Activated CD4-positive, alpha-beta T cell treated with anti-CD3 and anti-CD28 coated beads, Interleukin-2, amount 50 U/mL, for 1 hour (primary cell): ENCODE results near the gene ITGA2.
"Not testable (repeated sequence)": the region's sequence is repeated elsewhere in the genome, so short reads cannot be mapped to it uniquely, and the experiment has no call there.

Experiments used
- DNase-seq: peaks from one replicate; pipeline ENCODE4 v3.0.0-alpha.2; 2020

Gene ITGA2

DNA sequence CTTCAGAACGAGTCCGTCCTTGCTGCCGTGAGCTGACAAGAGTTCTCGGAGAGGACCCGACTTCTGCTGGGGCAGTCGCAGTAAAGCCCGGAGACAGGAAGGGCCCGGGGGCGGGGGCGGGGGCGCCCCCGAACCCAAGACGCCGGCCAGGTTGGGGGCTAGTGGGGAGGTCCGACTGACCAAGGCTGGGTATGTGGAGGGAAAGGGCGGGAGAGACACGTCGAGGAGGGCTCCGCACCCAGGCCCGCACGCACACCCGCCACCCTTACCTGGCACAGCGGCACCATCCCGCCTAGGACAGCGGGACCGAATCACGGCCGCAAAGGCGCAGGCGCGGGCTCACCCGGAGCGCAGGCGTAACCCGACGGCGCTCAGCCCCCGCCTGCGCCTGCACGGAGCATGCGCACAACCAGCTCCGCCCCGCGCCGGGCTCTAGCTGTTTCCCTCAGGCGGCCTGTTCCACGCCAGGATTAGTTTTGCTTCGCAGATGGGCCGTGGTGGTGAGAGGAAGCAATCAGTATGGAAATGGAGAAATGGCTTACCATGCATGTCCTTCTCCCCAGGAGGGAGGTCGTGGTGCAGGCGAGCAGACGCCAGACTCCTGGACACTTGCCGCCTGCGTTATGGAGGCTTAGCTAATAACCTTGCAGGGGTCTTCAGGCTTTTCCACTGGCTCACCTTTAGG lies 120.4 kb downstream of the ITGA2 start, which contains the start of gene MOCS2:
Gene MOCS2, minus strand, starts transcription at position 315 of the 685 bp plus-strand sequence. CDS start 2,583 bp downstream, outside the sequence.
- peak; percentile 87 for DNase-seq

DNA sequence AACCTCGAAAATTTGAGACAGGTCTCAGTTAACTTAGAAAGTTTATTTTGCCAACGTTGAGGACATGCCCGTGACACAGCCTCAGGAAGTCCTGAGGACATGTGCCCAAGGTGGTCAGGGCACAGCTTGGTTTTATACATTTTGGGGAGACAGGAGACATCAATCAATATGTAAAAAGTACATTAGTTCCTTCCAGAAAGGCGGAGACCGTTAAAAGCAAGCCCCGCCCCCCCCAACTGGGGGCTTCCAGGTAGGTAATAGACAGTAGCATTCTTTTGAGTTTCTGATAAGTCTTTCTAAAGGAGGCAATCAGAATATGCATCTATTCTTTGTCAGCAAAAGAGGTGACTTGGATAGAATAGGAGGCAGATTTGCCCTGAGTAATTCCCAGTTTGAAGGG lies 121.0 kb downstream of the ITGA2 start:
- no peak for DNase-seq

DNA sequence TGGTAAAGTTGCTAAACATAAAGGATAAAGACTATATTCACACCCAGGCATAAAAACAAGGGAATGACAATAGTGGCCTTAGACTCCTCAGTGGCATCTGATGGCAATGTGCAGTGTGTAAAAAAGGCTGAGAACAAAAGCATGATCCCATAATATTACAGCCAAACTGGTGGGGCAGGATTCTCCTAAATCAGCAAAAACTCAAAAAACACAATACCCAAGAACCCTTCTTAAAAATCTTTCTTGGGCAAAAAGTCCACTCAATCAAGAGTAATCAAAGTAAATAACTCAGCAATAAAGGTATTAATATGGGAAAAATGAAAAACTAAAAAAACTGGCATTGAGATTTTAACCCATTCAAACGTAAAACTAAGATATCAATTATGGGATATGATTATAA lies 122.0 kb downstream of the ITGA2 start:
- DNase-seq, result no peak

GRCh38 chr5:53112307-53112706 lies 123.2 kb downstream of the ITGA2 start:
- DNase-seq, result not testable (repeated sequence)

GRCh38 chr5:53112909-53113308 lies 123.8 kb downstream of the ITGA2 start:
- no peak for DNase-seq

GRCh38 chr5:53113947-53114346 lies 124.8 kb downstream of the ITGA2 start:
- no peak for DNase-seq

GRCh38 chr5:53114988-53115387 lies 125.8 kb downstream of the ITGA2 start:
- no peak for DNase-seq

DNA sequence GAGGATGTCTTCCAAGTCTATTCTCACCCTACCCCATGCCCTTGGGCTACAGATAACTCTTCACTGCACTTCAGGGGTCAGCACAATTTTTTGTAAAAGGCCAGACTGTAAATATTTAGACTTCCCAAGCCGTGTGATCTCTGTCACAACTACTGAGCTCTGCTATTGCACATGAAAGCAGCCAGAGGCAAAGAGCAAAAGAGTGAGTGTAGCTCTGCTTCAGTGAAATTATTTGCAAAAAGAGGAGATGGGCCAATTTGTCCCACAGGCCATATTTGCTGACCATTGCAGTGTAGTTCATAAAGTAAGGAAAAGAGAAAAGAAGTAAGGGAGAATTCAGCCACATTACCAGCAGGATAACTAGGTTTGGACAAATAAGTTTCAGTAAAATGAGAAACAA lies 127.4 kb downstream of the ITGA2 start:
- DNase-seq, result no peak

- DNase-seq, result no peak
Measured at GRCh38 chr5:53118879-53119278, 129.7 kb downstream of the ITGA2 start.

GRCh38 chr5:53120165-53120564 lies 131.0 kb downstream of the ITGA2 start:
- no peak for DNase-seq

GRCh38 chr5:53123702-53124101 lies 134.6 kb downstream of the ITGA2 start:
- DNase-seq, result no peak

- no peak for DNase-seq
Measured at GRCh38 chr5:53126521-53126920, 137.4 kb downstream of the ITGA2 start.

- DNase-seq, result no peak
Measured at GRCh38 chr5:53127107-53127506, 138.0 kb downstream of the ITGA2 start.

DNA sequence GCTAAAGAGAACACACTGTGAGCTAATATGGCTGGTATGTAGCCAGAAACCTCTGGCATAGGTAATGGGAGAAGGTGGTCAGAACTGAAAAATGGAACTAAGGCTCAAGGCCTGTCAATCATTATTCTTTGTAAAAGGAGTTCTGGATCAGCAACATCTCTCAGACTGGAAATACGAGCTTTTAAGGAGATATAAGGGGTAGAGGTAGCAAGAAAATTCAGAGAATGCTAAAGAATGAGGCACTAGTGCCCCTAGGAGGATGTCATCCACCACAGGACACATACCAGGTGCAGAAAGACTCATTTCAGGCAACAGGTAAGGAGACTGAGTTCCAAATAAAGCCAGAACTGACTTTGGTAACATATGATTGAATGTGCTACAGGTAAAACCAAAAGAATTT lies 139.3 kb downstream of the ITGA2 start:
- DNase-seq, result no peak

GRCh38 chr5:53130266-53130665 lies 141.1 kb downstream of the ITGA2 start:
- no peak for DNase-seq

- no peak for DNase-seq
Measured at GRCh38 chr5:53133020-53133419, 143.9 kb downstream of the ITGA2 start.
